CD4-positive, alpha-beta T cell (primary cell): ENCODE measurements around the gene LGI4. TPM values are rescaled to one million over a fixed set of nuclear protein-coding genes. Genes with fewer than 3 reads are reported as not detected.

Experiments
- ATAC-seq: fragments of 200-7000 bp; cut with Tn5 transposase; one replicate; pipeline ENCODE4 v1.10.0; 2022; ENCODE audit warnings: mild to moderate bottlenecking; ENCODE audit not compliant: poor library complexity
- CTCF ChIA-PET: fragments of 350-600 bp; sonication (Branson Sonifier 250); formaldehyde crosslinking; loops from one replicate; lab custom pipeline; 2021; ENCODE audit warnings: antibody characterized with exemption, inconsistent platforms; lab: Charles Lee
- POLR2A ChIA-PET: fragments of 350-600 bp; sonication (Branson Sonifier 250); formaldehyde crosslinking; loops from one replicate; lab custom pipeline; 2021; ENCODE audit warnings: antibody characterized with exemption, inconsistent platforms; lab: Charles Lee
- DNase-seq, 14 experiments: peaks; one replicate each; pipeline ENCODE4 v3.0.0-alpha.2; 2013 to 2020; ENCODE audit warnings: mixed read lengths in 2 of 14
- H3K27ac ChIP-seq, 2 donors: one replicate each; pipeline versions ENCODE4 v1.5.1 to v1.7.0; 2013; ENCODE audit warnings: low read length in 2 of 2, low read depth in 1 of 2, mild to moderate bottlenecking in 1 of 2
- H3K27me3 ChIP-seq, 2 experiments: 1 replicate in 1 of 2; 2 replicates in 1 of 2; pipeline versions ENCODE4 v1.6.1 to v1.7.0; 2013; ENCODE audit warnings: low read length in 2 of 2, control low read depth in 1 of 2, mild to moderate bottlenecking in 1 of 2, moderate library complexity in 1 of 2; ENCODE audit not compliant: insufficient read depth in 2 of 2, control insufficient read depth in 1 of 2
- H3K36me3 ChIP-seq: one replicate; pipeline ENCODE4 v1.6.1; 2013; ENCODE audit warnings: low read length, control low read depth; ENCODE audit not compliant: insufficient read depth
- H3K4me1 ChIP-seq: one replicate; pipeline ENCODE4 v1.6.1; 2013; ENCODE audit warnings: low read length, control low read depth; ENCODE audit not compliant: insufficient read depth
- H3K4me3 ChIP-seq: one replicate; pipeline ENCODE4 v1.5.1; 2013; ENCODE audit warnings: mild to moderate bottlenecking, low read length, moderate library complexity
- H3K9me3 ChIP-seq, 2 experiments: 1 replicate in 1 of 2; 2 replicates in 1 of 2; pipeline versions ENCODE4 v1.6.1 to v1.7.0; 2013; ENCODE audit warnings: low read length in 2 of 2, mild to moderate bottlenecking in 2 of 2, control low read depth in 1 of 2, moderate library complexity in 1 of 2; ENCODE audit not compliant: control insufficient read depth in 1 of 2, insufficient read depth in 1 of 2
- H3K27ac Mint-ChIP-seq: one replicate; pipeline ENCODE4 v1.8.0; 2020; ENCODE audit warnings: mixed read lengths
- H3K27me3 Mint-ChIP-seq: one replicate; pipeline ENCODE4 v1.8.0; 2021; ENCODE audit warnings: mixed read lengths
- H3K36me3 Mint-ChIP-seq: one replicate; pipeline ENCODE4 v1.8.0; 2021; ENCODE audit warnings: low read depth, mixed read lengths
- H3K4me1 Mint-ChIP-seq: one replicate; pipeline ENCODE4 v1.8.0; 2021; ENCODE audit warnings: low read depth, mixed read lengths
- H3K4me3 Mint-ChIP-seq: one replicate; pipeline ENCODE4 v1.8.0; 2020; ENCODE audit warnings: mild to moderate bottlenecking, mixed read lengths
- H3K9me3 Mint-ChIP-seq: one replicate; pipeline ENCODE4 v1.8.0; 2020; ENCODE audit warnings: mixed read lengths
- CTCF ChIP-seq: fragments of 200-600 bp; IDR thresholded peaks from one replicate; pipeline ENCODE4 v1.8.0; 2022; ENCODE audit warnings: antibody characterized with exemption, mild to moderate bottlenecking
- intact Hi-C, 2 experiments: fragments of 100-400 bp; cut with DNase I in 1 of 2; cut with micrococcal nuclease in 1 of 2; formaldehyde crosslinking; loops; one replicate each; pipeline versions ENCODE4 v1.15.1 to v1.9.0; 2023 to 2025; cut with DNase I, micrococcal nuclease
- total RNA-seq, 174 experiments: library from RNA in 2 of 174; stranded (reverse) in 2 of 174; gene quantifications; one replicate each; pipeline ENCODE4 v1.2.3 and lab custom pipeline; 2021 to 2026

The LGI4 gene
- total RNA-seq, 2 experiments from 2014 or later = 0.69 to 0.70 TPM

- no peaks in the 10 kb centered on the region for H3K27me3 Mint-ChIP-seq
- POLR2A ChIA-PET = no interaction called here
- no peak for DNase-seq
- no peak overlapping the region for H3K4me3 Mint-ChIP-seq
- Histone ChIP-seq H3K27ac (no peak overlapping the region), H3K4me3 (no peak overlapping the region), H3K9me3 (no peaks in the 10 kb centered on the region), H3K36me3 (no peaks in the 10 kb centered on the region), H3K27me3 (peaks cover 5 to 6% of the 10 kb centered on the region in 2 experiments), H3K4me1 (peaks cover under 1% of the 10 kb centered on the region)
- CTCF ChIA-PET = no interaction called here
- no peak for TF ChIP-seq CTCF
- no peaks in the 10 kb centered on the region for H3K36me3 Mint-ChIP-seq
- H3K4me1 Mint-ChIP-seq = no peaks in the 10 kb centered on the region
- intact Hi-C loops = no loop called here
- ATAC-seq = no peak
- no peaks in the 10 kb centered on the region for H3K9me3 Mint-ChIP-seq
- no peak overlapping the region for H3K27ac Mint-ChIP-seq
Measured at GRCh38 chr19:35095667-35096368, 39.0 kb downstream of the LGI4 start.

- no peak overlapping the region for H3K27ac ChIP-seq
- CTCF ChIA-PET = no interaction called here
- no peaks in the 10 kb centered on the region for H3K36me3 Mint-ChIP-seq
- H3K9me3 ChIP-seq = no peaks in the 10 kb centered on the region
- H3K4me1 ChIP-seq = peaks cover 8% of the 10 kb centered on the region
- peaks cover 7% of the 10 kb centered on the region for H3K27me3 Mint-ChIP-seq
- no peak overlapping the region for H3K4me3 ChIP-seq
- no peak for ATAC-seq
- peaks cover 5% of the 10 kb centered on the region for H3K4me1 Mint-ChIP-seq
- TF ChIP-seq CTCF = no peak
- DNase-seq = no peak
- peaks cover 10 to 11% of the 10 kb centered on the region in 2 experiments for H3K27me3 ChIP-seq
- no peak overlapping the region for H3K4me3 Mint-ChIP-seq
- no peaks in the 10 kb centered on the region for H3K36me3 ChIP-seq
- no peak overlapping the region for H3K27ac Mint-ChIP-seq
- no peaks in the 10 kb centered on the region for H3K9me3 Mint-ChIP-seq
- POLR2A ChIA-PET = no interaction called here
- intact Hi-C loops = loop anchor here in 1 of 2 experiments (5.0 kb wide), 1 partner anchor 257 kb away; no protein-coding TSS in a partner anchor
Measured at GRCh38 chr19:35094656-35095055, 40.2 kb downstream of the LGI4 start.

- no peak for TF ChIP-seq CTCF
- H3K4me1 ChIP-seq = peaks cover 8% of the 10 kb centered on the region
- Mint-ChIP-seq H3K27ac (no peak overlapping the region), H3K4me3 (no peak overlapping the region), H3K9me3 (no peaks in the 10 kb centered on the region), H3K27me3 (peaks cover 12% of the 10 kb centered on the region), H3K4me1 (peaks cover 5% of the 10 kb centered on the region), H3K36me3 (no peaks in the 10 kb centered on the region)
- peaks cover 10 to 11% of the 10 kb centered on the region in 2 experiments for H3K27me3 ChIP-seq
- intact Hi-C loops = loop anchor here in 1 of 2 experiments (5.0 kb wide), 1 partner anchor 257 kb away; no protein-coding TSS in a partner anchor
- no peak overlapping the region for H3K4me3 ChIP-seq
- DNase-seq (no peak), ATAC-seq (no peak)
- ChIA-PET CTCF (no interaction called here), POLR2A (no interaction called here)
- H3K36me3 ChIP-seq = no peaks in the 10 kb centered on the region
- no peaks in the 10 kb centered on the region for H3K9me3 ChIP-seq
- no peak overlapping the region for H3K27ac ChIP-seq
Measured at GRCh38 chr19:35093941-35094647, 40.8 kb downstream of the LGI4 start.
